Gastroesophageal sphincter (tissue), 3 donors: ENCODE results near the gene SLC35E2B.
"Not testable (repeated sequence)": the region's sequence is repeated elsewhere in the genome, so short reads cannot be mapped to it uniquely, and the experiment has no call there.

ENCODE experiments used
- CTCF ChIP-seq, 4 experiments: fragments of 200-600 bp in 2 of 4; fragments of 450-650 bp in 2 of 4; sonication (generic) in 1 of 4; IDR thresholded peaks; one replicate each; pipeline ENCODE4 v1.5.1; 2017 to 2019; ENCODE audit warnings: antibody characterized with exemption in 4 of 4, mild to moderate bottlenecking in 2 of 4, moderate library complexity in 2 of 4
- POLR2AphosphoS5 ChIP-seq: sonication (generic); formaldehyde crosslinking; IDR thresholded peaks from one replicate; pipeline ENCODE4 v1.6.1; 2017; ENCODE audit warnings: antibody characterized with exemption

GRCh38 chr1:1715109-1715883 is 22.7 kb upstream of the SLC35E2B start:
- TF ChIP-seq POLR2AphosphoS5; CTCF (IDR thresholded peaks at IDR 0.05): not testable (repeated sequence)
